GM12873 (cell line): ENCODE data around the gene CXCL12.

Source experiments
- CTCF ChIP-seq: IDR thresholded peaks from 2 replicates; pipeline ENCODE4 v1.5.1; 2012; ENCODE audit warnings: low read depth, mild to moderate bottlenecking, moderate library complexity, low read length, control low read depth; ENCODE audit not compliant: insufficient read depth; ENCODE audit errors: missing control alignments

The CXCL12 gene

GRCh38 chr10:44398747-44399658, 14.1 kb upstream of the CXCL12 start:
- no peak for TF ChIP-seq CTCF

- no peak for TF ChIP-seq CTCF
Observed at GRCh38 chr10:44398271-44398670, 13.4 kb upstream of the CXCL12 start.

GRCh38 chr10:44397476-44398225, 12.8 kb upstream of the CXCL12 start:
- TF ChIP-seq CTCF, result no peak

GRCh38 chr10:44396671-44397191, 11.8 kb upstream of the CXCL12 start:
- TF ChIP-seq CTCF, result no peak

DNA sequence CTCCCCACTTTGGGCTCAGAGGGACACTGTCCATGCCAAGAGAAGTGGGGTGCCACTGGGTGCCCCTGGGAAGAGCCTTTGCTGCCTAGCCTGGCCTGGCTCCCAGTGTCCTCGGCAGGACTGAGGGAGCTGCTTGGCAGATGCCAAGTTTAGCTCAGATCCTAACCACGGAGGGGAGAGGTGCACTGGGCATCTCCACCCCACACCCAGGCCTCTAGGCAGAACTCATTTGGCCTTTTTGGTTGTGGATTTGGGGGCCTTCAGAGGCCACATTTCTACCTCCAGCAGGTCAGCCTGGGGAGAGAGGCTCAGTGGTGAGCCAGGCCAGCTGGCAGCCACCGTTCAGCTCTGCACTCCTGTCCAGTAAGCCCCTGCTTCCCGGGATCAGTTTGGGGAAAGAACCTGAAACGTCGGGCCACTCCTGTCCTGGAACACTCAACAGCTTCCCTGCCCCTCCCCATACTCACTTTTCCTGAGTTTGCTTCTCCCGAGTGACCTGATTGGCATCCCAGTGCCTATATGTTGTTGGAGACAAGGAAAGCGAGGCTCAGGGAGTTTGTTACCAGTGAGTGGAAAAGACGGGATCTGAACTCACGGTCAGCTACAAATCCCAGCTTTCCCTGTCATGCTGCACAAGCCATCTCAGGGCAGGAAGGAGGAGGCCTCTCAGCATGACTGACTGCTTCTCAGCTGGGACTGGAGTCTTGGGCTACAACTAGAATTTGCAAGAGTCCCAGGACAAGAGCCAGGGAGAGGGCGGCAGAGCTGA, 11.2 kb upstream of the CXCL12 start:
- no peak for TF ChIP-seq CTCF

DNA sequence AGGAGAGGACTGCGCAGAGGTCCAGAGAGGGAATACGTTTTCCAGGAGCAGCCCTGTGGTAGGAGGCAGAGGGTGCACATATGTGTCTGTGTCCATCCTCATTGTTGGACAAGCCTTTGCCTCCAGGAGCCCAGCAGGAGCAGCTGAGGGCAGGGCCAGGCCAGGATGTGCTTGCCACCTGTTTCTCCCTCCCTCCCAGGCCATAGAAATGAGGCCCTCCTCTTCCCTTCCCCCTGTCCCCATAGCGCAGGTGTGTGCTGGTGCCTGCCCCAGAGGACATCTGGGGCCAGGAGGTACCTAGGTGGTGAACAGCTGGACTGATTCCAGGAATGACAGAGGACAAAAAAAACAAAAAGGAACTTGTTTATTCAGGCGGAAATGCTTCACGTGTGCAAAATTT, 10.5 kb upstream of the CXCL12 start:
- no peak for TF ChIP-seq CTCF

DNA sequence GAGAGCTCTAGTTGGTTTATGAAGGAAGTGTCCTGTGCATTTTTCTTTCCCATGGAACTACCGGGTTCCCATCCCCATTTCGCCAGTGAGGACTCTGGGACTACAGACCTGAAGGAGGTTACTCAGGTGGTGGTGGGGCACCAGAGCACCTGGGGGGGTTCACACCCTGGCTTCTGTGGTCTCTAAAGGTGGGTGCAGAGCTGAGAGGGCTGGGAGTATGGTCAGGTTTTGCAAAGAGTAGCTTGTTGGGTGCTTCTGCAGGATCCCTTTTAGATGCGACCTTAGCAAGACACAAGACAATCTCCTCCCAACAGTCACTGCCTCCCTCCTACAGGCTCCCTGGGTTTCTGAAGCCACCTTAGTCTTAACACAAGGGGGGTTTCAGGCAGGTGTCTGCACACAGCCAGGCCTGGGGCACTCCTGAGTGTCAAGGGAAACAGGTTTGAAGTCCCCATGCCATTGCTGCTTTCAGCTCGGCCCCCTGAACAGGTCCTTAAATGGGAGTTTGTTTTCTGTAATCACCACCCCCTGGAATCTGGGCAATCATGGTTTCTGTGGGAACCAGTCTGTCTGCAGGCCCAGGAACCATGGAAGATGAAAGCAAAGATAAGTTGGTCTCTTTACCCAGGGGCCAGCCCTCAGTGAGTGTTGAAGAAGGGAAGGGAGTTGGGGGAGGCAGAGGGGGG, 9.9 kb upstream of the CXCL12 start:
- TF ChIP-seq CTCF, result no peak
